PC-9 (cell line): ENCODE measurements around the gene PDP2. TPM values are rescaled to one million over a fixed set of nuclear protein-coding genes. Genes with fewer than 3 reads are reported as not detected.

Experiments
- BruUV-seq: library from RNA; stranded (reverse); fragments of 400-500 nt; replicated peaks from 2 replicates; lab custom pipeline; 2021; lab: Mats Ljungman, UMichigan
- CTCF ChIA-PET: fragments of 300-600 bp; sonication (Branson Sonifier 250); formaldehyde crosslinking; loops from one replicate; lab custom pipeline; 2022; ENCODE audit warnings: antibody characterized with exemption; lab: Charles Lee
- POLR2A ChIA-PET: fragments of 300-600 bp; sonication (Branson Sonifier 250); formaldehyde crosslinking; loops from one replicate; lab custom pipeline; 2022; ENCODE audit warnings: antibody characterized with exemption; ENCODE audit not compliant: unreplicated experiment; lab: Charles Lee
- DNase-seq, 2 experiments: peaks; one replicate each; pipeline versions ENCODE4 v3.0.0 to v3.0.0-alpha.2; 2015 to 2022; ENCODE audit warnings: mixed read lengths in 1 of 2
- H2AFZ ChIP-seq: fragments of 200-600 bp; sonication (generic); 2 replicates; pipeline ENCODE4 v1.8.1; 2017; ENCODE audit warnings: antibody characterized with exemption
- H3F3A ChIP-seq: fragments of 200-600 bp; sonication (generic); 2 replicates; pipeline ENCODE4 v1.8.1; 2017; ENCODE audit warnings: antibody characterized with exemption, mild to moderate bottlenecking, low read depth; ENCODE audit not compliant: insufficient read depth
- H3K27ac ChIP-seq: fragments of 200-600 bp; sonication (generic); 2 replicates; pipeline ENCODE4 v1.6.1; 2016; ENCODE audit warnings: mixed run types
- H3K27me3 ChIP-seq: fragments of 200-600 bp; sonication (generic); 2 replicates; pipeline ENCODE4 v1.6.1; 2016; ENCODE audit warnings: low read depth, mixed run types; ENCODE audit not compliant: insufficient read depth
- H3K36me3 ChIP-seq: fragments of 200-600 bp; sonication (generic); 2 replicates; pipeline ENCODE4 v1.6.1; 2016; ENCODE audit warnings: low read depth, mixed run types
- H3K4me1 ChIP-seq: fragments of 200-600 bp; sonication (generic); replicated peaks from 2 replicates; pipeline ENCODE4 v1.6.1; 2016; ENCODE audit warnings: mixed run types; ENCODE audit not compliant: insufficient read depth
- H3K4me2 ChIP-seq: fragments of 200-600 bp; sonication (generic); 2 replicates; pipeline ENCODE4 v1.6.1; 2017; ENCODE audit warnings: mixed run types
- H3K4me3 ChIP-seq: fragments of 200-600 bp; sonication (generic); 2 replicates; pipeline ENCODE4 v1.6.1; 2016; ENCODE audit warnings: mixed run types
- H3K79me2 ChIP-seq: fragments of 200-600 bp; sonication (generic); 2 replicates; pipeline ENCODE4 v1.6.1; 2017; ENCODE audit warnings: low read depth, mixed run types
- H3K9me2 ChIP-seq: fragments of 200-600 bp; sonication (generic); 2 replicates; pipeline ENCODE4 v1.8.1; 2017; ENCODE audit warnings: mild to moderate bottlenecking; ENCODE audit not compliant: insufficient read depth
- H3K9me3 ChIP-seq: fragments of 200-600 bp; sonication (generic); 2 replicates; pipeline ENCODE4 v1.8.1; 2016; ENCODE audit warnings: low read depth; ENCODE audit not compliant: insufficient read depth
- H4K20me1 ChIP-seq: fragments of 200-600 bp; sonication (generic); 2 replicates; pipeline ENCODE4 v1.8.1; 2017; ENCODE audit not compliant: insufficient read depth
- EZH2 ChIP-seq: fragments of 200-600 bp; sonication (generic); IDR thresholded peaks from 2 replicates; pipeline ENCODE4 v1.8.0; 2017; ENCODE audit warnings: antibody characterized with exemption, low read depth
- intact Hi-C: fragments of 100-400 bp; cut with micrococcal nuclease; formaldehyde crosslinking; loops from one replicate; pipeline ENCODE4 v1.10.0; 2022; ENCODE audit not compliant: unreplicated experiment
- total RNA-seq: library from RNA; stranded (reverse); gene quantifications from 2 replicates; pipeline ENCODE4 v1.2.3, GENCODE V29; 2021
- TF ChIP-seq, protein P1 (sequence below): fragments of 200-600 bp; sonication (generic); conservative IDR thresholded peaks from 2 replicates; pipeline ENCODE4 v1.6.1; 2017; ENCODE audit warnings: mixed run types, antibody characterized with exemption, mild to moderate bottlenecking, moderate library complexity

PDP2 gene
- total RNA-seq, 1 experiment from 2014 or later = 21.6 TPM

DNA sequence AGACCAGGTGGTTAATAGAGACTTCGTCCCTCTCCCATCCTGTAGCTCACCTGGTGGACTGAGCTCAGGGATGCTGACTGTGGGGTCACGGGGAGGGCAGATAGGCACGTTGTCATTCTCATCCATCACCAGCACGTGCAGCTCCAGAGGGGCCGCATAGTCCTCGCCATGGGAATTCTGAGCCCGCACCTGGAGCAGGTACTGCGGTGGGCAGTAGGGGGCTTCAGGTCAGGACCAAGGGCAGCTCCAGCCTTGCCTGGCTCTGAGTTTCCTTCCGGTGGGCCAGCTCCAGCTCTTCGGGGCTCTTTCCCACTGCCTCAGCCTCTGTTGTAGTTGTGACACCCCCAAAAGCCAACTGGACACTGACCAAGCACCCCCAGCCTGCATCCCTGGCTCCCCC, 32.8 kb downstream of the PDP2 start:
- CTCF ChIA-PET = no interaction called here
- Histone ChIP-seq H2AFZ (no peak overlapping the region), H3K79me2 (no peaks in the 10 kb centered on the region), H4K20me1 (no peaks in the 10 kb centered on the region), H3K27me3 (no peaks in the 10 kb centered on the region), H3K9me3 (no peaks in the 10 kb centered on the region), H3K36me3 (no peaks in the 10 kb centered on the region), H3K4me3 (no peak overlapping the region), H3K4me2 (no peak overlapping the region), H3K9me2 (no peaks in the 10 kb centered on the region), H3K4me1 (peaks cover 17% of the 10 kb centered on the region), H3F3A (no peaks in the 10 kb centered on the region), H3K27ac (no peak overlapping the region)
- no peak for TF ChIP-seq EZH2
- intact Hi-C loops = no loop called here
- POLR2A ChIA-PET = no interaction called here
- no TSS peak for BruUV-seq
- no peak for DNase-seq

DNA sequence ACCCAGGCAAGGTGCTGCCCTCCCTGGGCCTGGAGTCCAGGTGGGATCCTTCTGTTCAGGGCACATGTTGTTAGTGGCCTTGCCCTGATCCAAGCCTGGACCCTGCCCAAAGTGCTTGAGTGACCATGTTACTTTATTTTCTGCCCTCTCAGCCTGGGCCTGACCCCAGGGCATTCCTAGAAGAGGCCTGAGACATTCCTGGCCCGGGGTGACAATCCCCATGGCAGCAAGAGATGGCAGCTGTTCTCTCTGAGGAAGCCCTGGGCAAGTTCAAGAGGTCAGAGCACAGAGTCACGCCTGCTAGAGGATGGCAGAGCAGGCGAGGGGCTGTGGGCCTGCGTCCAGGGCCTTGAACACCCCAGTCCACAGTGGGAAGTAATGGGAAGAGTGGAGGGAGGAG, 33.4 kb downstream of the PDP2 start:
- Histone ChIP-seq H3K9me2 (no peaks in the 10 kb centered on the region), H3K4me2 (no peak overlapping the region), H3K27ac (no peak overlapping the region), H3K4me1 (peaks cover 17% of the 10 kb centered on the region), H2AFZ (no peak overlapping the region), H3K9me3 (no peaks in the 10 kb centered on the region), H3F3A (no peaks in the 10 kb centered on the region), H3K79me2 (no peaks in the 10 kb centered on the region), H3K27me3 (no peaks in the 10 kb centered on the region), H3K36me3 (no peaks in the 10 kb centered on the region), H4K20me1 (no peaks in the 10 kb centered on the region), H3K4me3 (no peak overlapping the region)
- ChIA-PET POLR2A (no interaction called here), CTCF (no interaction called here)
- BruUV-seq = no TSS peak
- DNase-seq = no peak
- intact Hi-C loops = no loop called here
- TF ChIP-seq, protein P1, sequence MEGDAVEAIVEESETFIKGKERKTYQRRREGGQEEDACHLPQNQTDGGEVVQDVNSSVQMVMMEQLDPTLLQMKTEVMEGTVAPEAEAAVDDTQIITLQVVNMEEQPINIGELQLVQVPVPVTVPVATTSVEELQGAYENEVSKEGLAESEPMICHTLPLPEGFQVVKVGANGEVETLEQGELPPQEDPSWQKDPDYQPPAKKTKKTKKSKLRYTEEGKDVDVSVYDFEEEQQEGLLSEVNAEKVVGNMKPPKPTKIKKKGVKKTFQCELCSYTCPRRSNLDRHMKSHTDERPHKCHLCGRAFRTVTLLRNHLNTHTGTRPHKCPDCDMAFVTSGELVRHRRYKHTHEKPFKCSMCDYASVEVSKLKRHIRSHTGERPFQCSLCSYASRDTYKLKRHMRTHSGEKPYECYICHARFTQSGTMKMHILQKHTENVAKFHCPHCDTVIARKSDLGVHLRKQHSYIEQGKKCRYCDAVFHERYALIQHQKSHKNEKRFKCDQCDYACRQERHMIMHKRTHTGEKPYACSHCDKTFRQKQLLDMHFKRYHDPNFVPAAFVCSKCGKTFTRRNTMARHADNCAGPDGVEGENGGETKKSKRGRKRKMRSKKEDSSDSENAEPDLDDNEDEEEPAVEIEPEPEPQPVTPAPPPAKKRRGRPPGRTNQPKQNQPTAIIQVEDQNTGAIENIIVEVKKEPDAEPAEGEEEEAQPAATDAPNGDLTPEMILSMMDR = no peak
- no peak for TF ChIP-seq EZH2

DNA sequence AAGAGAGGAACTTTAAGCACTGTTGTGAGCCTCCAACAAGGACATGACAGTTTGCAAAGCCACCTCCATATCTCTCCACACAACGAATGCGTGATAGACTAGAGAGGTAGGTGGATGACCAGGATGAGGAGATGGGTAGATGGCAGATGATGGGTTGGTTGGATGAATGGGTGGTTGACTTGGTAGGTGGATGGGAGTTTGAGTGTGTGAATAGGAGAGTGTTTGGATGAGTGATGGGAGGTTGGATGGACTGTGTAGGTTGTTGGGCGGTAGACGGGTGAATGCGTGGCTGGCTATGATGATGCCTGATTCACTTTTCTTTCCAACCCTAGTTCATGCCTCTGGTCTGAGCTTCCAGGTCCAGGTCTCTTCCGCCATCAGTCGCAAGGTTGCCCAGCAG, 34.2 kb downstream of the PDP2 start:
- Histone ChIP-seq H3K27ac (no peak overlapping the region), H3F3A (no peaks in the 10 kb centered on the region), H4K20me1 (no peaks in the 10 kb centered on the region), H3K4me1 (peaks cover 17% of the 10 kb centered on the region), H2AFZ (no peak overlapping the region), H3K9me2 (no peaks in the 10 kb centered on the region), H3K36me3 (no peaks in the 10 kb centered on the region), H3K4me3 (no peak overlapping the region), H3K79me2 (no peaks in the 10 kb centered on the region), H3K9me3 (no peaks in the 10 kb centered on the region), H3K27me3 (no peaks in the 10 kb centered on the region), H3K4me2 (no peak overlapping the region)
- no peak for DNase-seq
- intact Hi-C loops = no loop called here
- POLR2A ChIA-PET = no interaction called here
- CTCF ChIA-PET = no interaction called here
- TF ChIP-seq, protein P1 = no peak
- no peak for TF ChIP-seq EZH2
- no TSS peak for BruUV-seq

DNA sequence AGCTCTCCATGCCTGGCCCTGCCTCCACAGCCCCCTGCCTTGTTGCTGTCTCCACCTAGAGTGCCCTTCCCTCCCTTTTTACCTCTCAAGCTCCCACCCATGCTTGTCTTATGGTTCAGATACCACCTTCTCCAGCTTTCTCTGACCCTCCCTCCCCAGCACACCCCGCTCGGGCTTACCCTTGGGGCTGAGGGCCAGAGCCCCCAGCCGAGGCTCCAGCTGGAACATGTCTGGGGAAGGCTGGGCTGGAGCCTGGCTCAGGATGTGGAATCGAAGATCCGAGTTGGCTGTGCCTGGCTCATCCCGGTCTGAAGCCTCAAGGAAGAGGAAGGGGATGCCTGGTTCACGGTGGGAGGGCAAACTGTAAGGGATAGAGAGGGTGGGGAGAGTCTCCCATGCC, 34.7 kb downstream of the PDP2 start:
- H3K9me2 ChIP-seq = no peaks in the 10 kb centered on the region
- POLR2A ChIA-PET = no interaction called here
- no peak for DNase-seq
- H3K9me3 ChIP-seq = no peaks in the 10 kb centered on the region
- H3F3A ChIP-seq = no peaks in the 10 kb centered on the region
- CTCF ChIA-PET = no interaction called here
- no peak overlapping the region for H2AFZ ChIP-seq
- no peak overlapping the region for H3K27ac ChIP-seq
- intact Hi-C loops = no loop called here
- H3K4me2 ChIP-seq = no peak overlapping the region
- H3K4me1 ChIP-seq = peaks cover 17% of the 10 kb centered on the region
- no peaks in the 10 kb centered on the region for H4K20me1 ChIP-seq
- H3K79me2 ChIP-seq = no peaks in the 10 kb centered on the region
- H3K27me3 ChIP-seq = no peaks in the 10 kb centered on the region
- H3K36me3 ChIP-seq = no peaks in the 10 kb centered on the region
- no TSS peak for BruUV-seq
- no peak for TF ChIP-seq EZH2
- TF ChIP-seq, protein P1 = no peak
- H3K4me3 ChIP-seq = no peak overlapping the region
